Measurements from ENCODE around the gene NEK9.

- TF ChIP-seq POLR2AphosphoS5 (IDR thresholded peaks at IDR 0.05; ENCODE audit: low read depth, low read length) (peak; percentile 57), CTCF (IDR thresholded peaks at IDR 0.05) (no peak), TCF7L2 (IDR thresholded peaks at IDR 0.05; ENCODE audit: low read depth, low read length) (peak; percentile 44; the same call in 1 of the 2 replicates), SIN3A (IDR thresholded peaks at IDR 0.05; ENCODE audit: borderline replicate concordance, insufficient read depth, low read depth, low read length) (no peak), REST (IDR thresholded peaks at IDR 0.05; ENCODE audit: insufficient read depth in 1 of 2, low read depth in 2 of 2, low read length in 1 of 2) (no peak)
Measured at GRCh38 chr14:75069121-75069810, 57.6 kb downstream of the NEK9 start, which contains the start of gene ZC2HC1C.
